Activated T-cell treated with anti-CD3 and anti-CD28 coated beads for 48 hours (primary cell): ENCODE results near the gene AKT1.

ENCODE experiments used
- DNase-seq: peaks from one replicate; pipeline ENCODE4 v3.0.0-alpha.2; 2020; ENCODE audit warnings: low read depth

The AKT1 gene

DNA sequence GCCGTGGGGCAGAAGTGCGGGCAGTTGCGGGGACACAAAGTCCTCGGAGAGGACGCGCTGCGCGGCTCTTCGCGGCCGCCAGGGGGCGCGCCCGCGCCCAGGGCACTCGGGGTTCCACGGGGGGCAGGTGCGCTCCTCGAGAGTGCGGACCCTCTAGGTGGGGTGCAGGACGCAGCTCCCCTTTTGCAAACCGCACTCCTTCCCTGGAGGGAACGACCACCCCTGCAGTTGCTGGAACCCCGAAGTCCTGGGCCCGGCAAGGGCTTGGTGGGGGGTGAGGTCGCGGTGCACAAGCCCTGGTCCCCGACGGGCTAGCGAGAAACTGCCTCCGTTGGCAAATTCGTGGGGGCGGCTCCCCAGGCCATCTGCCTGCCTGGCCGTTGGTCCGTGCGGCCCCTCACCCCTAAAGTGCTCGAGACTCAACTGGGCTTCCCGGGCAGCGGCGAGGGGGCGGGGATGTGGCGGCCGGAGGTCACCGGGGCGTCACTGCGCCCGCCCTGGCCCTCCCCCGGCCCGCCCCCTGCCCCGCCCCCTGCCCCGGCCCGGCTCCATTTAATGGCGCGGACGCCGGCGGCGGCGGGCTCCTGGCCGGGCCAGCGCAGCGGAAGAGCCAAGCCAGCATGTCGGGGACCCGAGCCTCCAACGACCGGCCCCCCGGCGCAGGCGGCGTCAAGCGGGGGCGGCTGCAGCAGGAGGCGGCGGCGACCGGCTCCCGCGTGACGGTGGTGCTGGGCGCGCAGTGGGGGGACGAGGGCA, 71.7 kb downstream of the AKT1 start, which contains the start of gene ADSS1:
ADSS1 (plus strand) TSS at position 579 of the 756 bp plus-strand sequence; CDS start at position 621, 42 bp downstream.
- DNase-seq, result peak; percentile 51

DNA sequence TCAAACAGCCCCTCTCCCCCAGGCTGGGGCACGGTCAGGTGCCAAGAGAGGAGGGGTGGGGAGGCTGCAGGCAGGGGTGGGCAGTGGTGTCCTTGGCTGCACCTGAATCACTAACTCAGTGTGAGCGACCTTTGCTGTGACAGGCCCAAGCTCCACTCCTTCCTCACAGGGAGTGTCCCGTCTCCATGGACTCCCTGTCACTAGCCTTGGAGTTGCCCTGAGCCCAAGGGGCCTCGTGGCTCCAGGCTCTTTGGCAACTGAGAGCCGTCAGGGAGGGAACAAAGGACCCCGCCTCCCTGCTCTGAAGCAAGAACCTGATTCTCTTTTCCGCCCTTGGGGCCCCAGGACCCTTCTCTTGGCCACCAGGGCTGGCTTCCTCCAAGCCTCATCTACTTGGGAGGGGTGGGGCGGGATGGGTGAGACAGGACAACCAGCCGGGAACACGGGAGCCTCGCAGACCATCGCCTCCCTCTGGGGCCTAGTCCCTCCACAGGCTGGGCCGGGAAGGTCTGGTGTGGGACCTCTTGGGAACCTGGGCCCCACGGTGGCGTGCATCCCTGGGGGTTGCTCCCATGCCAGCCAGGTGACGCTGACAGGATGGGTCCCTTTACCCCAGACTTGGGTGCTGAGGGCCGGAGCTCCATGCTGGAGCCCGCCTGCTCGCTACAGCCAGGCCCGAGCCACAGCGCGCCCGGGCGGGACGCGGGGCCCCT, 72.5 kb downstream of the AKT1 start:
- no peak for DNase-seq

DNA sequence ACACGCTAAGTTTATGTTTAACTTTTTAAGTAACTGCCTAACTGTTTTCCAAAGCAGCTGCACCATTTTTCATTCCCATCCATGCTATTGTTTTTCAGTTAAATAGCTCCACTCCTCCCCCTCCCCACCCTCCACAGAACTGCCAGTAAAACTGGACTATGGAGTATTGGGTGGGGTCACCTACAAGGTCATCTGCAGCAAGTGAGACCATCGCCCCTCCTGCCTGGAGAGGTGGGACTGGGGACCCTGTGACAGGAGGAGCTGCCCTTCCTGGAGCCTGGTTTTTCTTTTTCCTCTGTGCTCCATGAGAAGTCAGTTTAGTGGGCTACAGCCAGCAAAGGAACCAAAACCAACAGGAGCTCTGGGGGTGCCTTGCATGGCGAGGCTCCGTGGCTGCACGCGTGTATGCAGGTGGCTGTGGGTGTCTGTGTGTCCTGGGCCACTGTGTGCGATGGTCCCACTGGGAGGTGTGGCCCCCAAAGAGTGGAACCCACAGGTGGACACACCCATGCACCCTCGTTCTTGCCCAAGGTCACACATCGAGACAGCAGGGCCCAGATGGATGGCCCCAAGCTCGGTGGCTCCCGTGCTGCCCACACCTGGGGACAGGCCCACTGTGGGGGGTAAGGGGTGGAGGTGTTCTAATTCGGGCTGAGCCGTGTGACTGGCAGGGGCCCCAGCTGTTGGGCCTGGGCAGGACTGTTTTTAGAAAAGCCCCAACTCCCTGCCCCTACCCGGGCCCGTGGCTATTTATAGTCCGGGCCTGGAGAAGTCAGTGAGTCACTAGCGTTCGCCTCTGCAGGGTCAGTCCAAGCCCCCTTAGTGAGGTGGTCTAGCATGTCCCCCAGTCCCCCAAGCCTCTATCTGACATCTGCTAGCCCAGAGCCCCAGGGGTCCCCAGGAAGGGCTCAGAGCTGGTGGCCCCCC, 73.8 kb downstream of the AKT1 start:
- DNase-seq, result no peak
